ENCODE results near the gene PGS1.

- TF ChIP-seq CTCF (conservative IDR thresholded peaks at IDR 0.05; ENCODE audit: low read depth, low read length) (no peak), EZH2 (IDR thresholded peaks at IDR 0.05; ENCODE audit: borderline replicate concordance, low read depth, low read length, poor library complexity, severe bottlenecking) (no peak)
Measured at GRCh38 chr17:78379131-78379491, 662 bp downstream of the PGS1 start.
